IMR-90 (cell line): ENCODE measurements around the gene NMRK2. TPM values are rescaled to one million over a fixed set of nuclear protein-coding genes. Genes with fewer than 3 reads are reported as not detected.

Source experiments
- ATAC-seq: fragments of 200-7000 bp; cut with Tn5 transposase; 2 replicates; pipeline ENCODE4 v1.9.1; 2020; ENCODE audit warnings: low read depth, mild to moderate bottlenecking, moderate library complexity
- BruUV-seq: library from RNA; stranded (reverse); fragments of 400-500 nt; replicated peaks from 2 replicates; lab custom pipeline; 2021; lab: Mats Ljungman, UMichigan
- CTCF ChIA-PET: fragments of 300-600 bp; formaldehyde crosslinking; extraction: SDS; loops from one replicate; lab custom pipeline; 2021; ENCODE audit warnings: antibody characterized with exemption; lab: Yijun Ruan, JAX
- POLR2A ChIA-PET: fragments of 300-600 bp; sonication (Branson Sonifier 250); formaldehyde crosslinking; loops from one replicate; lab custom pipeline; 2022; ENCODE audit warnings: antibody characterized with exemption; ENCODE audit not compliant: unreplicated experiment; lab: Charles Lee
- DNase-seq: peaks from one replicate; pipeline ENCODE4 v3.0.0; 2013
- H2AFZ ChIP-seq: replicated peaks from 2 replicates; pipeline ENCODE3; 2013; ENCODE audit warnings: low read length, mild to moderate bottlenecking; ENCODE audit not compliant: poor library complexity
- H2AK5ac ChIP-seq: 2 replicates; pipeline ENCODE4 v1.6.1; 2013; ENCODE audit warnings: low read depth, low read length, inconsistent platforms
- H2AK9ac ChIP-seq: replicated peaks from 2 replicates; pipeline ENCODE3; 2013; ENCODE audit warnings: mild to moderate bottlenecking, low read depth, low read length, moderate library complexity; ENCODE audit not compliant: poor library complexity
- H2BK120ac ChIP-seq: 2 replicates; pipeline ENCODE4 v1.6.1; 2013; ENCODE audit warnings: low read depth, low read length, inconsistent platforms
- H2BK15ac ChIP-seq: 3 replicates; pipeline ENCODE4 v1.6.1; 2013; ENCODE audit warnings: low read depth, low read length, inconsistent platforms
- H2BK20ac ChIP-seq: 2 replicates; pipeline ENCODE4 v1.6.1; 2013; ENCODE audit warnings: low read depth, mild to moderate bottlenecking, inconsistent platforms, low read length, moderate library complexity
- H2BK5ac ChIP-seq: 2 replicates; pipeline ENCODE4 v1.6.1; 2013; ENCODE audit warnings: mild to moderate bottlenecking, low read depth, low read length, inconsistent platforms; ENCODE audit not compliant: poor library complexity, severe bottlenecking
- H3K14ac ChIP-seq: replicated peaks from 2 replicates; pipeline ENCODE4 v1.6.1; 2013; ENCODE audit warnings: low read depth, low read length, inconsistent platforms
- H3K18ac ChIP-seq: 2 replicates; pipeline ENCODE4 v1.6.1; 2013; ENCODE audit warnings: low read depth, low read length, control low read depth
- H3K23ac ChIP-seq: 2 replicates; pipeline ENCODE4 v1.6.1; 2013; ENCODE audit warnings: low read depth, low read length, inconsistent platforms
- H3K27ac ChIP-seq: 2 replicates; pipeline ENCODE4 v1.5.1; 2013; ENCODE audit warnings: mild to moderate bottlenecking, control low read depth, low read length; ENCODE audit not compliant: insufficient read depth
- H3K27me3 ChIP-seq: 2 replicates; pipeline ENCODE4 v1.6.1; 2013; ENCODE audit warnings: low read length; ENCODE audit not compliant: control insufficient read depth, insufficient read depth
- H3K36me3 ChIP-seq: 2 replicates; pipeline ENCODE4 v1.6.1; 2013; ENCODE audit warnings: low read length, mixed read lengths; ENCODE audit not compliant: control insufficient read depth, insufficient read depth
- H3K4ac ChIP-seq: 2 replicates; pipeline ENCODE4 v1.6.1; 2013; ENCODE audit warnings: low read depth, low read length, inconsistent platforms
- H3K4me1 ChIP-seq: 2 replicates; pipeline ENCODE4 v1.6.1; 2013; ENCODE audit warnings: low read length, mixed read lengths; ENCODE audit not compliant: control insufficient read depth, insufficient read depth
- H3K4me2 ChIP-seq: 2 replicates; pipeline ENCODE4 v1.6.1; 2013; ENCODE audit warnings: low read depth, mild to moderate bottlenecking, control low read depth, low read length, moderate library complexity
- H3K4me3 ChIP-seq: 2 replicates; pipeline ENCODE4 v1.5.1; 2013; ENCODE audit warnings: low read depth, mild to moderate bottlenecking, control low read depth, low read length, moderate library complexity; ENCODE audit not compliant: insufficient read depth
- H3K56ac ChIP-seq: 2 replicates; pipeline ENCODE4 v1.6.1; 2013; ENCODE audit warnings: low read length, inconsistent platforms; ENCODE audit not compliant: insufficient read depth; ENCODE audit errors: extremely low read depth
- H3K79me1 ChIP-seq, 2 experiments: 2 replicates each; pipeline ENCODE4 v1.6.1; 2013; ENCODE audit warnings: low read length in 2 of 2, inconsistent platforms in 1 of 2, low read depth in 1 of 2
- H3K9ac ChIP-seq: 2 replicates; pipeline ENCODE4 v1.6.1; 2013; ENCODE audit warnings: low read depth, low read length, control low read depth
- H3K9me1 ChIP-seq: 2 replicates; pipeline ENCODE4 v1.6.1; 2013; ENCODE audit warnings: low read length, inconsistent platforms; ENCODE audit not compliant: insufficient read depth
- H3K9me3 ChIP-seq: 2 replicates; pipeline ENCODE4 v1.6.1; 2013; ENCODE audit warnings: low read length; ENCODE audit not compliant: control insufficient read depth, insufficient read depth
- H4K20me1 ChIP-seq: 2 replicates; pipeline ENCODE4 v1.6.1; 2013; ENCODE audit warnings: low read length, inconsistent platforms; ENCODE audit not compliant: insufficient read depth
- H4K5ac ChIP-seq: 2 replicates; pipeline ENCODE4 v1.6.1; 2013; ENCODE audit warnings: mild to moderate bottlenecking, low read depth, low read length, control low read depth
- H4K8ac ChIP-seq, 2 experiments: 2 replicates each; pipeline ENCODE4 v1.6.1; 2013; ENCODE audit warnings: low read depth in 2 of 2, low read length in 2 of 2, control low read depth in 1 of 2, inconsistent platforms in 1 of 2
- H4K91ac ChIP-seq: 2 replicates; pipeline ENCODE4 v1.6.1; 2013; ENCODE audit warnings: low read depth, low read length, inconsistent platforms; ENCODE audit not compliant: insufficient read depth
- BHLHE40 ChIP-seq: fragments of 150-350 bp; IDR thresholded peaks from 2 replicates; pipeline ENCODE4 v1.6.1; 2016; ENCODE audit warnings: mild to moderate bottlenecking, low read depth, low read length
- CEBPB ChIP-seq: IDR thresholded peaks from 2 replicates; pipeline ENCODE4 v1.6.1; 2012; ENCODE audit warnings: low read depth, low read length, improper control_type of control experiment
- CHD1 ChIP-seq: IDR thresholded peaks from 2 replicates; pipeline ENCODE4 v1.6.1; 2012; ENCODE audit warnings: low read depth, low read length, improper control_type of control experiment
- MAFK ChIP-seq: IDR thresholded peaks from 2 replicates; pipeline ENCODE4 v1.6.1; 2012; ENCODE audit warnings: low read depth, low read length, improper control_type of control experiment
- MAZ ChIP-seq: IDR thresholded peaks from 2 replicates; pipeline ENCODE4 v1.6.1; 2012; ENCODE audit warnings: low read depth, mild to moderate bottlenecking, low read length, improper control_type of control experiment, moderate library complexity, borderline replicate concordance
- MXI1 ChIP-seq: IDR thresholded peaks from 2 replicates; pipeline ENCODE4 v1.6.1; 2012; ENCODE audit warnings: low read depth, mild to moderate bottlenecking, low read length, moderate library complexity, borderline replicate concordance
- NFE2L2 ChIP-seq: fragments of 150-350 bp; IDR thresholded peaks from 2 replicates; pipeline ENCODE4 v1.6.1; 2016; ENCODE audit warnings: low read depth, mild to moderate bottlenecking, low read length
- POLR2A ChIP-seq: IDR thresholded peaks from 2 replicates; pipeline ENCODE4 v1.6.1; 2012; ENCODE audit warnings: mild to moderate bottlenecking, low read depth, low read length
- RCOR1 ChIP-seq: IDR thresholded peaks from 2 replicates; pipeline ENCODE4 v1.6.1; 2012; ENCODE audit warnings: mild to moderate bottlenecking, low read length, improper control_type of control experiment; ENCODE audit not compliant: insufficient replicate concordance
- RFX5 ChIP-seq: IDR thresholded peaks from 2 replicates; pipeline ENCODE4 v1.8.0; 2012; ENCODE audit warnings: low read depth, mild to moderate bottlenecking, low read length, moderate library complexity
- USF2 ChIP-seq: fragments of 150-350 bp; IDR thresholded peaks from 2 replicates; pipeline ENCODE4 v1.6.1; 2017; ENCODE audit warnings: mild to moderate bottlenecking, antibody characterized with exemption, low read length, low read depth
- WGBS, 2 experiments: methylation state at CpG; one replicate each; pipeline versions ENCODE4 v1.1.5 to v1.1.7; 2013; ENCODE audit warnings: missing lambda C conversion rate in 2 of 2; ENCODE audit not compliant: insufficient read length in 1 of 2; ENCODE audit errors: extremely low coverage in 2 of 2; 5-methylcytosine and 5-hydroxymethylcytosine counted together
- dilution Hi-C: fragments of 300-500 bp; cut with HindIII; formaldehyde crosslinking; loops from one replicate; pipeline ENCODE4 v1.14.3; 2018; ENCODE audit warnings: low sequenced_read_pairs; ENCODE audit not compliant: unreplicated experiment
- in situ Hi-C: fragments of 300-500 bp; cut with MboI; formaldehyde crosslinking; loops from 3 replicates; pipeline ENCODE4 v1.14.3; 2019; ENCODE audit warnings: low sequenced_read_pairs, inconsistent platforms, mixed read lengths
- intact Hi-C: fragments of 100-400 bp; cut with micrococcal nuclease; formaldehyde crosslinking; loops from 2 replicates; pipeline ENCODE4 v1.10.0; 2022
- polyA plus RNA-seq, 3 experiments: library from polyadenylated mRNA; depleted of rRNA; stranded (reverse); fragments of >200 nt; gene quantifications; 2 replicates each; pipeline ENCODE4 v1.2.3, GENCODE V29; 2012; ENCODE audit warnings: low replicate concordance in 1 of 3
- total RNA-seq: library from RNA; depleted of rRNA; stranded (reverse); fragments of >200 nt; gene quantifications from 2 replicates; pipeline ENCODE4 v1.2.3, GENCODE V29; 2012
- TF ChIP-seq, protein P1 (sequence below): conservative IDR thresholded peaks from 2 replicates; pipeline ENCODE4 v1.5.1; 2012; ENCODE audit warnings: mild to moderate bottlenecking, low read depth, low read length, improper control_type of control experiment
- TF ChIP-seq, protein P2 (sequence below): fragments of 150-350 bp; IDR thresholded peaks from 2 replicates; pipeline ENCODE4 v1.6.1; 2016; ENCODE audit warnings: low read depth, mild to moderate bottlenecking, low read length, moderate library complexity, borderline replicate concordance

NMRK2 gene
- total and polyA plus RNA-seq, 2 of the 4 experiments (the other 2 are of a cell fraction): not detected

- intact Hi-C loops (no loop called here), dilution Hi-C loops (no loop called here), in situ Hi-C loops (no loop called here)
- Histone ChIP-seq H3K23ac (no peak overlapping the region), H3K4me2 (no peak overlapping the region), H3K4ac (no peak overlapping the region), H2AK9ac (no peak overlapping the region), H4K91ac (no peak overlapping the region), H3K27ac (no peak overlapping the region), H3K79me1 (no peaks in the 10 kb centered on the region), H2BK5ac (no peak overlapping the region), H4K8ac (no peak overlapping the region), H2AK5ac (no peak overlapping the region), H3K4me3 (no peak overlapping the region), H2BK20ac (no peak overlapping the region), H3K9ac (no peak overlapping the region), H4K20me1 (no peaks in the 10 kb centered on the region), H3K9me1 (no peaks in the 10 kb centered on the region), H2AFZ (no peak overlapping the region), H3K9me3 (peaks cover 3% of the 10 kb centered on the region; the same call in 1 of the 2 replicates), H3K14ac (no peak overlapping the region), H3K4me1 (no peaks in the 10 kb centered on the region), H2BK15ac (no peak overlapping the region), H3K36me3 (no peaks in the 10 kb centered on the region), H2BK120ac (no peak overlapping the region), H3K27me3 (no peaks in the 10 kb centered on the region; the same call in 1 of the 2 replicates), H3K56ac (no peak overlapping the region), H3K18ac (no peak overlapping the region), H4K5ac (no peak overlapping the region)
- ATAC-seq: no peak
- no TSS peak for BruUV-seq
- DNase-seq: no peak
- WGBS, 2 experiments: 63% methylated on average over 2 of the region's 5 CpGs; no CpG with 5 or more reads in 1 of the 2 experiments
- ChIA-PET POLR2A (no interaction called here), CTCF (no interaction called here)
- TF ChIP-seq POLR2A (no peak), CHD1 (no peak), BHLHE40 (no peak), MAFK (no peak), MXI1 (no peak), RFX5 (no peak), USF2 (no peak), CEBPB (no peak), RCOR1 (no peak), MAZ (no peak), NFE2L2 (no peak)
- TF ChIP-seq, protein P1, sequence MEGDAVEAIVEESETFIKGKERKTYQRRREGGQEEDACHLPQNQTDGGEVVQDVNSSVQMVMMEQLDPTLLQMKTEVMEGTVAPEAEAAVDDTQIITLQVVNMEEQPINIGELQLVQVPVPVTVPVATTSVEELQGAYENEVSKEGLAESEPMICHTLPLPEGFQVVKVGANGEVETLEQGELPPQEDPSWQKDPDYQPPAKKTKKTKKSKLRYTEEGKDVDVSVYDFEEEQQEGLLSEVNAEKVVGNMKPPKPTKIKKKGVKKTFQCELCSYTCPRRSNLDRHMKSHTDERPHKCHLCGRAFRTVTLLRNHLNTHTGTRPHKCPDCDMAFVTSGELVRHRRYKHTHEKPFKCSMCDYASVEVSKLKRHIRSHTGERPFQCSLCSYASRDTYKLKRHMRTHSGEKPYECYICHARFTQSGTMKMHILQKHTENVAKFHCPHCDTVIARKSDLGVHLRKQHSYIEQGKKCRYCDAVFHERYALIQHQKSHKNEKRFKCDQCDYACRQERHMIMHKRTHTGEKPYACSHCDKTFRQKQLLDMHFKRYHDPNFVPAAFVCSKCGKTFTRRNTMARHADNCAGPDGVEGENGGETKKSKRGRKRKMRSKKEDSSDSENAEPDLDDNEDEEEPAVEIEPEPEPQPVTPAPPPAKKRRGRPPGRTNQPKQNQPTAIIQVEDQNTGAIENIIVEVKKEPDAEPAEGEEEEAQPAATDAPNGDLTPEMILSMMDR: no peak
- TF ChIP-seq, protein P2, sequence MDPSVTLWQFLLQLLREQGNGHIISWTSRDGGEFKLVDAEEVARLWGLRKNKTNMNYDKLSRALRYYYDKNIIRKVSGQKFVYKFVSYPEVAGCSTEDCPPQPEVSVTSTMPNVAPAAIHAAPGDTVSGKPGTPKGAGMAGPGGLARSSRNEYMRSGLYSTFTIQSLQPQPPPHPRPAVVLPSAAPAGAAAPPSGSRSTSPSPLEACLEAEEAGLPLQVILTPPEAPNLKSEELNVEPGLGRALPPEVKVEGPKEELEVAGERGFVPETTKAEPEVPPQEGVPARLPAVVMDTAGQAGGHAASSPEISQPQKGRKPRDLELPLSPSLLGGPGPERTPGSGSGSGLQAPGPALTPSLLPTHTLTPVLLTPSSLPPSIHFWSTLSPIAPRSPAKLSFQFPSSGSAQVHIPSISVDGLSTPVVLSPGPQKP: no peak
These were observed 16.8 kb upstream of the NMRK2 start for GRCh38 chr19:3916033-3916432.
